Gastroesophageal sphincter (tissue), 4 donors: ENCODE measurements around the gene KCNE5. TPM values are rescaled to one million over a fixed set of nuclear protein-coding genes. Genes with fewer than 3 reads are reported as not detected.
A peak's percentile ranks its signal among the peaks of the same experiment; 100 is the strongest.
"Not testable (repeated sequence)": the region's sequence is repeated elsewhere in the genome, so short reads cannot be mapped to it uniquely, and the experiment has no call there.

Experiments
- ATAC-seq: fragments of 150-250 bp; one replicate; pipeline ENCODE4 v1.9.1; 2016; ENCODE audit warnings: mild to moderate bottlenecking, moderate library complexity
- H3K27ac ChIP-seq, 4 donors: fragments of 200-600 bp; sonication (generic) in 3 of 4; 1 replicate in 3 of 4; 2 replicates in 1 of 4; pipeline ENCODE4 v1.5.1; 2016 to 2019
- H3K27me3 ChIP-seq: fragments of 200-600 bp; sonication (generic); one replicate; pipeline ENCODE4 v1.5.1; 2019
- H3K36me3 ChIP-seq, 2 donors: fragments of 200-600 bp; sonication (generic); one replicate each; pipeline ENCODE4 v1.5.1; 2019; ENCODE audit warnings: control low read depth in 1 of 2
- H3K4me1 ChIP-seq, 3 donors: fragments of 200-600 bp; sonication (generic); 1 replicate in 2 of 3; 2 replicates in 1 of 3; pipeline ENCODE4 v1.5.1; 2016 to 2019; ENCODE audit warnings: control low read depth in 2 of 3
- H3K4me3 ChIP-seq, 2 donors: fragments of 200-600 bp; sonication (generic); one replicate each; pipeline ENCODE4 v1.5.1; 2019; ENCODE audit warnings: mild to moderate bottlenecking in 1 of 2, moderate library complexity in 1 of 2
- H3K9me3 ChIP-seq, 3 donors: fragments of 200-600 bp; sonication (generic); one replicate each; pipeline ENCODE4 v1.5.1; 2017 to 2019; ENCODE audit warnings: control low read depth in 2 of 3
- CTCF ChIP-seq, 4 experiments: fragments of 200-600 bp in 2 of 4; fragments of 450-650 bp in 2 of 4; sonication (generic) in 1 of 4; IDR thresholded peaks; one replicate each; pipeline ENCODE4 v1.5.1; 2017 to 2019; ENCODE audit warnings: antibody characterized with exemption in 4 of 4, mild to moderate bottlenecking in 2 of 4, moderate library complexity in 2 of 4
- EP300 ChIP-seq: sonication (generic); formaldehyde crosslinking; IDR thresholded peaks from one replicate; pipeline ENCODE4 v1.6.1; 2017; ENCODE audit warnings: antibody characterized with exemption, mild to moderate bottlenecking
- POLR2A ChIP-seq, 2 donors: fragments of 450-650 bp; IDR thresholded peaks; one replicate each; pipeline ENCODE4 v1.6.1; 2017; ENCODE audit warnings: antibody characterized with exemption in 2 of 2, mild to moderate bottlenecking in 2 of 2, moderate library complexity in 1 of 2
- POLR2AphosphoS5 ChIP-seq: sonication (generic); formaldehyde crosslinking; IDR thresholded peaks from one replicate; pipeline ENCODE4 v1.6.1; 2017; ENCODE audit warnings: antibody characterized with exemption
- WGBS, 2 donors: methylation state at CpG; one replicate each; pipeline ENCODE4 v1.1.5; 2018; ENCODE audit warnings: low coverage in 1 of 2; 5-methylcytosine and 5-hydroxymethylcytosine counted together
- total RNA-seq, 4 donors: library from RNA; depleted of rRNA; stranded (reverse); fragments of >200 nt; gene quantifications; one replicate each; pipeline ENCODE4 v1.1.0, GENCODE V29; 2016

KCNE5 gene, protein sequence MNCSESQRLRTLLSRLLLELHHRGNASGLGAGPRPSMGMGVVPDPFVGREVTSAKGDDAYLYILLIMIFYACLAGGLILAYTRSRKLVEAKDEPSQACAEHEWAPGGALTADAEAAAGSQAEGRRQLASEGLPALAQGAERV
- total RNA-seq, result under 1 TPM in 2 of 4 donors, not detected in 2; 0.35 to 0.42 TPM

GRCh38 chrX:109624641-109625616 lies at the start of gene KCNE5:
KCNE5 (minus strand) TSS chrX:109625172; CDS start chrX:109625020, 152 bp downstream.
- Histone ChIP-seq H3K27me3 (no peaks in the 10 kb centered on the region), H3K4me3 (peak within 1 kb of the TSS in 1 of 2 donors; percentile 40), H3K4me1 (peaks cover 0 to 8% (median 0%) of the 10 kb centered on the region in 3 donors), H3K36me3 (no peaks in the 10 kb centered on the region), H3K9me3 (no peaks in the 10 kb centered on the region), H3K27ac (no peak within 1 kb of the TSS)
- TF ChIP-seq POLR2A (IDR thresholded peaks at IDR 0.05) (no peak), CTCF (IDR thresholded peaks at IDR 0.05) (no peak), POLR2AphosphoS5 (no peak), EP300 (no peak)
- 40% methylated on average over 11 of the region's 79 CpGs; no CpG with 5 or more reads in 1 of the 2 donors for WGBS, 2 donors
- ATAC-seq, result no peak

DNA sequence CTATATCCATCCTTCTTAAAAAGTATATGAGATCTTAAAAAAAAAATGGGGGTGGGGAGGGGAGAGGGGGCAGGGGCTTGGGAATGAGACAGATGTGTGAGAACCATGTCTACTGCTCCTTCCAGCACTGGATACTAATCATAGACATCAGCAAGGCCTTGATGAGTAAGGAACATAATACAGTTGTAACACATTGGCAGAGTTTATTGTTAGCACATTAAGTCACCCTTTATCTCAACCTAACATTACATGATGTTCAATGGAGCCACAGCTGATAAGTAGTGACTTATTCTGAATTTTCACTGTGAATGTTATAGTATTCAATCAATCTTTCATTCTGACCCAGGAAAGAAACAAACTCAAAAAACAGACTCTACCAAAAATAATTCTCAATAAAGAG lies 47.3 kb upstream of the KCNE5 start:
- H3K9me3 ChIP-seq, result no peaks in the 10 kb centered on the region
- H3K4me3 ChIP-seq, result no peak overlapping the region
- no peaks in the 10 kb centered on the region for H3K27me3 ChIP-seq
- H3K27ac ChIP-seq, result no peak overlapping the region
- ATAC-seq, result no peak
- TF ChIP-seq EP300 (no peak), POLR2AphosphoS5 (no peak), CTCF (IDR thresholded peaks at IDR 0.05) (no peak), POLR2A (IDR thresholded peaks at IDR 0.05) (no peak)
- H3K4me1 ChIP-seq, result no peaks in the 10 kb centered on the region
- peaks cover 0 to 49% of the 10 kb centered on the region in 2 donors for H3K36me3 ChIP-seq

DNA sequence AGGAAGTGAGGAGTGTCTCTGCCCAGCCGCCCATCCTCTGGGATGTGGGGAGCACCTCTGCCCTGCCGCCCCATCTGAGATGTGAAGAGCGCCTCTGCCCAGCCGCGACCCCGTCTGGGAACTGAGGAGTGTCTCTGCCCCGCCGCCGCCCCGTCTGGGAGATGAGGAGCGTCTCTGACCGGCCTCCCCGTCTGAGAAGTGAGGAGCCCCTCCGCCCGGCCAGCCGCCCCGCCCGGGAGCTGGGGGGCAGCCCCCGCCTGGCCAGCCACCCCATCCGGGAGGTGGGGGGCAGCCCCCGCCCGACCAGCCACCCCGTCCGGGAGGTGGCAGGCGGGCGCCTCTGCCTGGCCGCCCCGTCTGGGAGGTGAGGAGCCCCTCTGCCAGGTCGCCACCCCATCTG lies 46.2 kb upstream of the KCNE5 start:
- H3K27ac ChIP-seq, H3K9me3 ChIP-seq, ATAC-seq, H3K27me3 ChIP-seq, H3K4me3 ChIP-seq, H3K4me1 ChIP-seq: not testable (repeated sequence)
- peaks cover 0 to 48% of the 10 kb centered on the region in 2 donors for H3K36me3 ChIP-seq
- WGBS, 2 donors, result no CpG with 5 or more reads among the region's 29 CpGs

DNA sequence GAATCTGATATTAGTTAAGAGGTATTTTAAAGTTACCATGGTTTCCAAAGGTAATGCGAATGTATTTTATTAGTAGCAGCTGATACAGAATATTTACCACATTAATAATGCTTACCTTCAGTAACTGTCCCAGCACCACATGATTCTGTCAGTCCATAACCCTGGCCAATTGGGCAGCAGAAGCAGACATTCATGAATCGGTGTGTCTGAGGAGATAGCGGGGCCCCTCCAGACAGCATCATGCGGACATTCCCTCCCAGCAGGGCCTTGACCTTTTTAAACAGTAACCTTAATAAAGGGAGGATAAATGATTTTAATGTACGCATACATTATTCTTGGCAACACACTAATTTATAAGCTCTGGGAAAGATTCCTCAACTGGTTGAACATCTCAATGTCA lies 43.0 kb upstream of the KCNE5 start:
- 76 to 81% methylated on average over 3 to 4 of the region's 5 CpGs for WGBS, 2 donors
- H3K36me3 ChIP-seq, result peaks cover 0 to 38% of the 10 kb centered on the region in 2 donors
- H3K27ac ChIP-seq, result no peak overlapping the region
- H3K4me1 ChIP-seq, result no peaks in the 10 kb centered on the region
- TF ChIP-seq POLR2A (IDR thresholded peaks at IDR 0.05) (no peak), CTCF (IDR thresholded peaks at IDR 0.05) (no peak), EP300 (no peak), POLR2AphosphoS5 (no peak)
- no peak overlapping the region for H3K4me3 ChIP-seq
- ATAC-seq, result no peak
- H3K9me3 ChIP-seq, result no peaks in the 10 kb centered on the region
- H3K27me3 ChIP-seq, result no peaks in the 10 kb centered on the region

DNA sequence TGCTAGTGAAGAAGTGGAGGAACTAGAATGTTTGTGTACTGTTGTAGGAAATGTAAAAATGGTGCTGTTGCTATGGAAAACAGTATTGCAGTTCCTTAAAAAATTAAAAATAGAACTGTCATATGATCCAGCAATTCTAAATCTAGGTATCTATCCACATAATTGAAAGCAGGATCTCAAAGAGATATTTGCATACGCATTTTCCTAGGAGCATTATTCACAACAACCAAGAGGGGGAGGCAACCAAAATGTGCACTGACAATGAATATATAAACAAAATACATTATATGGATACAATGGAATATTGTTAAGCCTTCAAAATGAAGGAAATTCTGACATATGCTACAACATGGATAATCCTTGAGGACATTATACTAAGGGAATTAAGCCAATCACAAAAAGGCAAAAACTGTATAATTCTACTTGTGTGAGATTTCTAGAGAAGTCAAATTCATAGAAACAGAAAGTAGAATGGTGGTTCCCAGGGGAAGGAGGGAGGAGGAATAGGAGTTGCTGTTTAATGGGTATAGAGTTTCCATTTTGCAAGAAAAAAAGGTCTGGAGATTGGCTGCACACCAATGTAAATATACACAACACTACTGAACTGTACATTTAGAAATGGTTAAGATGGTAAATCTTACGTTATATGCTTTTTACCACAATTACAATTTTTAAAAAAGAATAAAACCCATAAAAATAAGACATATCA lies 35.6 kb upstream of the KCNE5 start:
- no peak overlapping the region for H3K4me3 ChIP-seq
- H3K36me3 ChIP-seq, result peaks cover 0 to 36% of the 10 kb centered on the region in 2 donors
- no peak for TF ChIP-seq POLR2A (IDR thresholded peaks at IDR 0.05)
- no peak for TF ChIP-seq CTCF (IDR thresholded peaks at IDR 0.05)
- no peak for TF ChIP-seq POLR2AphosphoS5
- TF ChIP-seq EP300, result no peak
- no peak for ATAC-seq
- no peak overlapping the region for H3K27ac ChIP-seq
- 82 to 96% methylated on average over 2 of the region's 2 CpGs for WGBS, 2 donors
- H3K9me3 ChIP-seq, result no peaks in the 10 kb centered on the region
- H3K27me3 ChIP-seq, result no peaks in the 10 kb centered on the region
- no peaks in the 10 kb centered on the region for H3K4me1 ChIP-seq
